ENCODE measurements around the gene CRELD2. TPM values are rescaled to one million over a fixed set of nuclear protein-coding genes. Genes with fewer than 3 reads are reported as not detected.

The CRELD2 gene
- total and polyA plus RNA-seq, 2 donors from 2014 or later, result 37.3 to 54.0 TPM

DNA sequence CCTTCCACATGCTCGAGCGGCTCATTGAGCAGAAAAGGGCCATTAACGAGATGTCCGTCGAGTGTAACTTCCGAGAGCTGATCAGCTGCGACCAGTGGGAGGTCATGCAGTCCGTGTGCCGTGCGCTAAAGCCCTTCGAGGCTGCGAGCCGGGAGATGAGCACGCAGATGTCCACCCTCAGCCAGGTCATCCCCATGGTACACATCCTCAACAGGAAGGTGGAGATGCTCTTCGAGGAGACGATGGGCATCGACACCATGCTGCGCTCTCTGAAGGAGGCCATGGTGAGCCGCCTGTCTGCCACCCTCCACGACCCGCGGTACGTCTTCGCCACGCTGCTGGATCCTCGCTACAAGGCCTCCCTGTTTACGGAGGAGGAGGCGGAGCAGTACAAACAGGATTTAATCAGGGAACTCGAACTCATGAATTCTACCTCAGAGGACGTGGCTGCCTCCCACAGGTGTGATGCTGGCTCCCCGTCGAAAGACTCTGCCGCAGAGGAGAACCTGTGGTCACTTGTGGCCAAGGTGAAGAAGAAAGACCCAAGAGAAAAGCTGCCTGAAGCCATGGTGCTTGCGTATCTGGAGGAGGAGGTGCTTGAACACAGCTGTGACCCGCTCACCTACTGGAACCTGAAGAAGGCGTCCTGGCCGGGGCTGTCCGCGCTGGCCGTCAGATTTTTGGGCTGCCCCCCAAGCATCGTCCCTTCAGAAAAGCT lies 31.9 kb upstream of the CRELD2 start:
- intact Hi-C loops (cut with DNase I), result no loop called here
- Histone ChIP-seq H3K36me3 (ENCODE audit: control insufficient read depth in 2 of 3, insufficient read depth in 3 of 3, low read length in 3 of 3) (peaks cover 10 to 17% (median 11%) of the 10 kb centered on the region in 3 donors), H3K4me3 (ENCODE audit: low read length in 3 of 3) (no peak overlapping the region), H3K9ac (ENCODE audit: low read length in 3 of 3) (no peak overlapping the region), H3K9me3 (ENCODE audit: control insufficient read depth in 2 of 3, insufficient read depth in 1 of 3, low read length in 3 of 3) (peaks cover 0 to 10% (median 0%) of the 10 kb centered on the region in 3 donors), H3K27ac (ENCODE audit: low read depth in 2 of 2, low read length in 2 of 2) (no peak overlapping the region), H3K4me1 (ENCODE audit: control insufficient read depth in 2 of 3, insufficient read depth in 2 of 3, low read depth in 1 of 3, low read length in 3 of 3) (no peaks in the 10 kb centered on the region), H3K27me3 (ENCODE audit: control insufficient read depth, insufficient read depth, low read length) (no peaks in the 10 kb centered on the region)
- FAIRE-seq, result no peak
- TF ChIP-seq, protein P1, sequence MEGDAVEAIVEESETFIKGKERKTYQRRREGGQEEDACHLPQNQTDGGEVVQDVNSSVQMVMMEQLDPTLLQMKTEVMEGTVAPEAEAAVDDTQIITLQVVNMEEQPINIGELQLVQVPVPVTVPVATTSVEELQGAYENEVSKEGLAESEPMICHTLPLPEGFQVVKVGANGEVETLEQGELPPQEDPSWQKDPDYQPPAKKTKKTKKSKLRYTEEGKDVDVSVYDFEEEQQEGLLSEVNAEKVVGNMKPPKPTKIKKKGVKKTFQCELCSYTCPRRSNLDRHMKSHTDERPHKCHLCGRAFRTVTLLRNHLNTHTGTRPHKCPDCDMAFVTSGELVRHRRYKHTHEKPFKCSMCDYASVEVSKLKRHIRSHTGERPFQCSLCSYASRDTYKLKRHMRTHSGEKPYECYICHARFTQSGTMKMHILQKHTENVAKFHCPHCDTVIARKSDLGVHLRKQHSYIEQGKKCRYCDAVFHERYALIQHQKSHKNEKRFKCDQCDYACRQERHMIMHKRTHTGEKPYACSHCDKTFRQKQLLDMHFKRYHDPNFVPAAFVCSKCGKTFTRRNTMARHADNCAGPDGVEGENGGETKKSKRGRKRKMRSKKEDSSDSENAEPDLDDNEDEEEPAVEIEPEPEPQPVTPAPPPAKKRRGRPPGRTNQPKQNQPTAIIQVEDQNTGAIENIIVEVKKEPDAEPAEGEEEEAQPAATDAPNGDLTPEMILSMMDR (IDR thresholded peaks at IDR 0.05; ENCODE audit: borderline replicate concordance, extremely low read depth, insufficient read depth), result no peak
- no peak for DNase-seq

DNA sequence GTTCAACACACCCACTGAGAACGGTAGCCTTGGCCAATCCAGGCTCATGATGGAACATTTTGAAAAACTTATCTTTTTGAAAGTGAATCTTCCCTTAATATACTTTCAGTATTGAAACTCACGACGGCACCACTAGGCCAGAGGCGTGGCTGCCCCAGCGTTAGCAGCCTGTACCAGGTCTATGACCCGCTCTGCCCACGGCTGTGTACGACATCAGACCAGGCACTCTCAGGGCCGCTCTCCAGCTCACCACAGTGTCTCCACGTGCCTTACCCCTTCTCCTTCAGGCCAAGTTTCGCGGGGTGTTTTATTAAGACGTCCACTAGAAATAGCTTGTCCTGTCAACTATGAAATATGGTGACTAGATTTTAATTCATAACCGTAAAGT lies 31.4 kb upstream of the CRELD2 start:
- no peak for FAIRE-seq
- Histone ChIP-seq H3K4me1 (ENCODE audit: control insufficient read depth in 2 of 3, insufficient read depth in 2 of 3, low read depth in 1 of 3, low read length in 3 of 3) (no peaks in the 10 kb centered on the region), H3K9ac (ENCODE audit: low read length in 3 of 3) (no peak overlapping the region), H3K36me3 (ENCODE audit: control insufficient read depth in 2 of 3, insufficient read depth in 3 of 3, low read length in 3 of 3) (peaks cover 10 to 17% (median 11%) of the 10 kb centered on the region in 3 donors), H3K27me3 (ENCODE audit: control insufficient read depth, insufficient read depth, low read length) (no peaks in the 10 kb centered on the region), H3K27ac (ENCODE audit: low read depth in 2 of 2, low read length in 2 of 2) (no peak overlapping the region), H3K9me3 (ENCODE audit: control insufficient read depth in 2 of 3, insufficient read depth in 1 of 3, low read length in 3 of 3) (peaks cover 0 to 10% (median 0%) of the 10 kb centered on the region in 3 donors), H3K4me3 (ENCODE audit: low read length in 3 of 3) (no peak overlapping the region)
- TF ChIP-seq, protein P1 (IDR thresholded peaks at IDR 0.05; ENCODE audit: borderline replicate concordance, extremely low read depth, insufficient read depth), result no peak
- intact Hi-C loops (cut with DNase I), result no loop called here
- DNase-seq, result peak in 2 of 5 donors; percentile 30

DNA sequence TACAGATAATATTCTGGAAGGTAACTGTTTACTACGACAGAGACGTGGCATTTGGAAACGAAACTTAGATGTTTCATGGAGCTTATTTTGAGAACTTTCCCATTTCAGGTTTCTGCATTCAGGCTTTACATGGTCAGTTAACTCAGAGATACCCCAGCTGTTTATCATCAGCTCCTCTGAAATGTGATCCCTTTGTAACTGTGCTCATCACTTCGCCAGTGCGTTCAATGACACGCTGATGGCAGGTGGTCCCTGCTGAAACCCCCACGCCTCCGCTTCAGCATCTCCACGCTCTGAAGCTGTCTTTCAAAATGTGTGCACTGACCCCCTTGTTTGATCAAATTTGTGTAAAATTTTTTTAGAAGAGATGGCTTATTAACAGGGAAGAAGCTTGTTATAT lies 30.7 kb upstream of the CRELD2 start:
- peak in 4 of 5 donors; percentile 65 to 84 (median 76) for DNase-seq

More for the DNA sequence above, 30.7 kb upstream of the CRELD2 start:
- no peak overlapping the region for H3K4me3 ChIP-seq (ENCODE audit: low read length in 3 of 3)
- no peaks in the 10 kb centered on the region for H3K4me1 ChIP-seq (ENCODE audit: control insufficient read depth in 2 of 3, insufficient read depth in 2 of 3, low read depth in 1 of 3, low read length in 3 of 3)
- TF ChIP-seq, protein P1 (IDR thresholded peaks at IDR 0.05; ENCODE audit: borderline replicate concordance, extremely low read depth, insufficient read depth), result no peak
- peaks cover 0 to 10% (median 0%) of the 10 kb centered on the region in 3 donors for H3K9me3 ChIP-seq (ENCODE audit: control insufficient read depth in 2 of 3, insufficient read depth in 1 of 3, low read length in 3 of 3)
- no peak overlapping the region for H3K9ac ChIP-seq (ENCODE audit: low read length in 3 of 3)
- intact Hi-C loops (cut with DNase I), result no loop called here
- H3K36me3 ChIP-seq (ENCODE audit: control insufficient read depth in 2 of 3, insufficient read depth in 3 of 3, low read length in 3 of 3), result peaks cover 11 to 17% (median 12%) of the 10 kb centered on the region in 3 donors
- no peak for FAIRE-seq
- no peak overlapping the region for H3K27ac ChIP-seq (ENCODE audit: low read depth in 2 of 2, low read length in 2 of 2)
- no peaks in the 10 kb centered on the region for H3K27me3 ChIP-seq (ENCODE audit: control insufficient read depth, insufficient read depth, low read length)

Data from kidney (tissue), 14 donors.